ENCODE data around the gene KIF17. TPM values are rescaled to one million over a fixed set of nuclear protein-coding genes. Genes with fewer than 3 reads are reported as not detected.

KIF17 gene
- total and polyA plus RNA-seq, 4 donors, result 0.49 to 3.2 (median 2.6) TPM

DNA sequence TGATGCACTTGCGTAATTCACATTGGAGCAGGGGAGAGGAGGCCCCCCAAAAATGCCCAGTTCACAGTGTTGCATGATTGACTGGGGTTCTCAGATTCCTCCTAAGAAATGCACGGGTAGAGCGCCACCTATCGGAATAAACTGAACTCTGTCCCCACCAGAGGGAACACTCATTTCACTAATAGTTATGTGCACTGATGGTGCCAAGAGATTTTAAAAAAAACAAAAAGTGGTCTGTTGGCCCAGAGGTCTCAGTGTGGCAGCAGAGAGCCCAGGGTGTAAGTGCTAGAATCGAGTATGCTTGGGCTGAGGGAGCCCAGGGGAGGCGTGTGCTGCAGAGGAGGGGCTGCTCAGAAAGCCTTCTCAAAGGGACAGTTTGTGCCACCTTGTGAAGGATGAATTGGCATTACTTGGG lies 77.6 kb downstream of the KIF17 start:
- 28 to 30% methylated on average over 6 of the region's 6 CpGs for WGBS, 2 donors
- Histone ChIP-seq H3K4me1 (ENCODE audit: control insufficient read depth in 1 of 2, insufficient read depth in 2 of 2, low read length in 2 of 2) (no peaks in the 10 kb centered on the region), H3K27me3 (ENCODE audit: control insufficient read depth in 1 of 2, insufficient read depth in 2 of 2, low read length in 1 of 2) (no peaks in the 10 kb centered on the region), H3K4me3 (ENCODE audit: low read length in 2 of 2) (no peak overlapping the region), H3K9me3 (ENCODE audit: control insufficient read depth, low read length) (no peaks in the 10 kb centered on the region), H3K27ac (ENCODE audit: low read depth in 1 of 2, low read length in 2 of 2) (no peak overlapping the region), H3K36me3 (ENCODE audit: control insufficient read depth in 1 of 2, insufficient read depth in 2 of 2, low read length in 1 of 2) (peaks cover 0 to 13% of the 10 kb centered on the region in 2 donors)
- ATAC-seq (ENCODE audit: low FRiP score), result no peak
- DNase-seq, result no peak
- intact Hi-C loops (cut with DNase I), result no loop called here

DNA sequence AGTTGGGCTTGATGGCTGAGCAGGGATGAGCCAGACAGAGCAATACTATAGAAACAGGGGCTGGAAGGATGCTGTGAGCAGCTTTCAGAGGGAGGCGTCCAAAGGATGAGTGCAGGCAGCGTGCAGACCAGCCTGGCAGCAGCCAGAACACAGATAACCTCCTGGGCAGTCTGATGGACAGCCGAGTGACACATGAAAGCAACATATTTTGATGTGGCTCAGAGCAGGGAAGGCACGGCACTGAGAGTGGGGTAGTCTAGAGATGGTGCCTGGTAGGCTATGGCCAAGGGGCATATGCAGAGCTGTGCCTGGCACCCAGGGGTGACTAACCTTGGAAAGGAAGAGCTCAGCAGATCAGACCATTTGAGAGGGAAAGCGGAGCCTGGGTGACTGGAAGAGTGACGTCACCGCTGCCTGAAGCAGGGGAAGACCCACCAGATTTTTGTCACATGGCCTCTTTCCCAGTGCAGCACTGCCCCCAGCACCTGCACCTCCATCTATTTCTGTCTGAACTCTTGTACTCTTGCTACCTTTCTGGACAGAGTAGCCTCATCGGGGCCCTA lies 80.9 kb downstream of the KIF17 start:
- intact Hi-C loops (cut with DNase I), result loop anchor here in 1 of 2 donors (5.0 kb wide), 1 partner anchor 115 kb away; no protein-coding TSS in a partner anchor
- no peaks in the 10 kb centered on the region for H3K27me3 ChIP-seq (ENCODE audit: control insufficient read depth in 1 of 2, insufficient read depth in 2 of 2, low read length in 1 of 2)
- DNase-seq (no peak), ATAC-seq (ENCODE audit: low FRiP score) (no peak)
- H3K4me1 ChIP-seq (ENCODE audit: control insufficient read depth in 1 of 2, insufficient read depth in 2 of 2, low read length in 2 of 2), result peaks cover 0 to 6% of the 10 kb centered on the region in 2 donors
- H3K36me3 ChIP-seq (ENCODE audit: control insufficient read depth in 1 of 2, insufficient read depth in 2 of 2, low read length in 1 of 2), result peaks cover 0 to 5% of the 10 kb centered on the region in 2 donors
- no peaks in the 10 kb centered on the region for H3K9me3 ChIP-seq (ENCODE audit: control insufficient read depth, low read length)
- WGBS, 2 donors, result 87 to 88% methylated on average over 8 of the region's 8 CpGs
- no peak overlapping the region for H3K27ac ChIP-seq (ENCODE audit: low read depth in 1 of 2, low read length in 2 of 2)
- H3K4me3 ChIP-seq (ENCODE audit: low read length in 2 of 2), result no peak overlapping the region

DNA sequence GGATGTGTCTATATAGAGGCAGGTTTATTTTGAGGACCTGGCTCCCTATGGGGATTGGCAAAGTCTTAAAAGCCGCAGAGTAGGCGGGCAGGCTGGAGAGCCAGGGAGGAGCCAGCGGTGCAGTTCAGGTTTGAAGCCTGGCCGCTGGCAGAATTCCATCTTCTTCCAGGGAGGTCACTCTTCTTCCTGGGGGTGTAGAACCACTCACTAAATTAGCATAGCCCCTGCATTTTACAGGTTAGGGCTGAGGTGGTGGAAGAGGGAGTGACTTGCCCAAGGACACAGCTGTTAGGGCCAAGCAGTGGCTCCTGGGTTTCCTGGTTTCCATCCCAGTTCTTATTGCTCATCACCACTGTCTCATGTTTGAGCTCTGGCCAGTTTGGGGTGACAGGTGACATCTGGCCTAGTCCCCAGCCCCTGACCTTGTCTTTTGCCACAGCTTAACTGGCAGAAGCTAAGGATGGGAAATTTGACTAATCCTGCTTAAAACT lies 83.2 kb downstream of the KIF17 start:
- H3K27me3 ChIP-seq (ENCODE audit: control insufficient read depth in 1 of 2, insufficient read depth in 2 of 2, low read length in 1 of 2), result no peaks in the 10 kb centered on the region
- DNase-seq, result peak in 1 of 2 donors; percentile 53
- H3K27ac ChIP-seq (ENCODE audit: low read depth in 1 of 2, low read length in 2 of 2), result no peak overlapping the region
- WGBS, 2 donors, result 0 to 3% methylated on average over 4 of the region's 4 CpGs
- H3K4me3 ChIP-seq (ENCODE audit: low read length in 2 of 2), result peak overlapping the region; percentile 54 to 98
- H3K4me1 ChIP-seq (ENCODE audit: control insufficient read depth in 1 of 2, insufficient read depth in 2 of 2, low read length in 2 of 2), result peaks cover 0 to 6% of the 10 kb centered on the region in 2 donors
- intact Hi-C loops (cut with DNase I), result loop anchor here (1.0 to 5.0 kb wide), 4 partner anchors 26 to 112 kb away; partner anchors contain the start of gene DDOST (in 1 of the 2)
- H3K9me3 ChIP-seq (ENCODE audit: control insufficient read depth, low read length), result no peaks in the 10 kb centered on the region
- ATAC-seq (ENCODE audit: low FRiP score), result no peak
- H3K36me3 ChIP-seq (ENCODE audit: control insufficient read depth in 1 of 2, insufficient read depth in 2 of 2, low read length in 1 of 2), result peaks cover 0 to 4% of the 10 kb centered on the region in 2 donors

DNA sequence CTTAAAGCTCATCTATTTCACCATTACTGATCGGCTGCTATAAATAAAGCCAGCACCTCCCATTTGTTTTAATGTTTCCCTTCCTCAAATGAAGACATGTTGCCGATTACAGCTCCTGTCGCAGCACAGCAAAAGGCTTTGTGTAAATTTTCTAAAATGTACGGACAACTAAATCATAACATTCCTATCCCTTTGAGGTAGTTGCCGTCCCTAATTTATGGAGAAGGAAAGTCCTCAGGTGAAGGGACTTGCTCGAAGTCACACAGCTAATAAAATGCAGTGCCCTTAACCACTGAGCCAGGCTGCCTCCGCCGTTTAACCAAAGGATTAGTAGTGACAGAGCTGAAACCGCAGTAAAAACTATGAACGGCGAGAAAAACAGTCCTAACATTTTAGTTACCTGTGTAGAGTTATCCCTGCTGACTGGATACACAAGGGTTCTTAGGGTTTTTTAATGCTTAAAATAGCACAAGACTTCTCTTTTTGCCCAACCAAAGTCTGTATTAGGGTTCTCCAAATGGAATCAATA lies 83.7 kb downstream of the KIF17 start:
- peaks cover 0 to 2% of the 10 kb centered on the region in 2 donors for H3K36me3 ChIP-seq (ENCODE audit: control insufficient read depth in 1 of 2, insufficient read depth in 2 of 2, low read length in 1 of 2)
- H3K4me1 ChIP-seq (ENCODE audit: control insufficient read depth in 1 of 2, insufficient read depth in 2 of 2, low read length in 2 of 2), result peaks cover 0 to 6% of the 10 kb centered on the region in 2 donors
- no peaks in the 10 kb centered on the region for H3K9me3 ChIP-seq (ENCODE audit: control insufficient read depth, low read length)
- no peak for ATAC-seq (ENCODE audit: low FRiP score)
- intact Hi-C loops (cut with DNase I), result loop anchor here (1.0 to 5.0 kb wide), 3 partner anchors 27 to 112 kb away; partner anchors contain the start of gene DDOST (in 1 of the 2)
- DNase-seq, result no peak
- 1% methylated on average over 11 of the region's 11 CpGs for WGBS, 2 donors
- peak overlapping the region; percentile 54 to 98 for H3K4me3 ChIP-seq (ENCODE audit: low read length in 2 of 2)
- no peaks in the 10 kb centered on the region for H3K27me3 ChIP-seq (ENCODE audit: control insufficient read depth in 1 of 2, insufficient read depth in 2 of 2, low read length in 1 of 2)
- peak overlapping the region in 1 of 2 donors; percentile 84 for H3K27ac ChIP-seq (ENCODE audit: low read depth in 1 of 2, low read length in 2 of 2)

DNA sequence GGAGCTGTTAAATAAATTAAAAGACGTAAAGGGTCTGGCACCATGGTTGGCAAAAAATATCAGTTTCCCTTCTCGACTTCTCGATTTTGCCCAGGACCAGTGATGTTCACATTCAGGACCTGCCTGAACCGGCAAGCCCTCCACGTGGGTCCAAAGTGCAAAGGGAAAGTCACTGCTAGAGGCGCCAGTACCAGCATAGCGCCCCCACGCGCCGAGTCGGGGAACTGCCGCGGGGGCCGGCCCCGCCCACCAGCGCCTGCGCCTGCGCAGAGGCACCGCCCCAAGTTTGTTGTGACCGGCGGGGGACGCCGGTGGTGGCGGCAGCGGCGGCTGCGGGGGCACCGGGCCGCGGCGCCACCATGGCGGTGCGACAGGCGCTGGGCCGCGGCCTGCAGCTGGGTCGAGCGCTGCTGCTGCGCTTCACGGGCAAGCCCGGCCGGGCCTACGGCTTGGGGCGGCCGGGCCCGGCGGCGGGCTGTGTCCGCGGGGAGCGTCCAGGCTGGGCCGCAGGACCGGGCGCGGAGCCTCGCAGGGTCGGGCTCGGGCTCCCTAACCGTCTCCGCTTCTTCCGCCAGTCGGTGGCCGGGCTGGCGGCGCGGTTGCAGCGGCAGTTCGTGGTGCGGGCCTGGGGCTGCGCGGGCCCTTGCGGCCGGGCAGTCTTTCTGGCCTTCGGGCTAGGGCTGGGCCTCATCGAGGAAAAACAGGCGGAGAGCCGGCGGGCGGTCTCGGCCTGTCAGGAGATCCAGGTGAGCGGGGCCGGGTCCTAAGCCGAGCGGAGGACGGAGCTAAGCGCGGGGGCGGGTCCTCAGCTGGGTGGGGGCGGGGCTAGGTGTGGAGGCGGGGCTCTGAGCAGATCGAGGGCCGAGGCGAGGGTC lies 84.4 kb downstream of the KIF17 start, which contains the start of gene PINK1:
Gene PINK1, plus strand, starts transcription at position 269 of the 875 bp plus-strand sequence. Its CDS starts 91 bp downstream, at position 360.
- WGBS, 2 donors, result 0 to 1% methylated on average over 78 to 93 of the region's 93 CpGs
- peak within 1 kb of the TSS; percentile 54 to 98 for H3K4me3 ChIP-seq (ENCODE audit: low read length in 2 of 2)
- DNase-seq (peak; percentile 81 to 95), ATAC-seq (ENCODE audit: low FRiP score) (peak; percentile 90)
- H3K4me1 ChIP-seq (ENCODE audit: control insufficient read depth in 1 of 2, insufficient read depth in 2 of 2, low read length in 2 of 2), result peaks cover 0 to 6% of the 10 kb centered on the region in 2 donors
- peaks cover 0 to 2% of the 10 kb centered on the region in 2 donors for H3K36me3 ChIP-seq (ENCODE audit: control insufficient read depth in 1 of 2, insufficient read depth in 2 of 2, low read length in 1 of 2)
- peak within 1 kb of the TSS in 1 of 2 donors; percentile 84 for H3K27ac ChIP-seq (ENCODE audit: low read depth in 1 of 2, low read length in 2 of 2)
- intact Hi-C loops (cut with DNase I), result loop anchor here (1.0 to 5.0 kb wide), 3 partner anchors 27 to 111 kb away; partner anchors contain the start of gene DDOST (in 1 of the 2)
- no peaks in the 10 kb centered on the region for H3K27me3 ChIP-seq (ENCODE audit: control insufficient read depth in 1 of 2, insufficient read depth in 2 of 2, low read length in 1 of 2)
- H3K9me3 ChIP-seq (ENCODE audit: control insufficient read depth, low read length), result no peaks in the 10 kb centered on the region

DNA sequence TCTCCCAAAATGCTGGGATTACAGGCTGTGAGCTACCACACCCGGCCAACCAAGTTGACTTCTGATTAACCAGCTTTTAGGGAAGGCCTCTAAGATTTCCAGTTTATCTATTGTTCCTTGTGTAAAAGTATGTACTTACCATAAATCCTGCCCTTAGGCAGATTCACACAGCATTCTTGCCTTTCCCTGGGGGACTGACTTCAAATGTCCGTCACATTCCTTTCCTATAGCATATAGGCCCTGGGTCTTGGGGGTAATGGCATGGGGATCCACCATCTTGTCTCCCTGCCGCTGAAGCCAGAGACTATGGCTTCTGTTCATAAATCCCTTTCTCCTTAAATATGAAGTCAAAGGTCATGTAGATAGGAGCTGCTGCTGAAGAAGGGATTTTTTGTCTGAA lies 85.4 kb downstream of the KIF17 start:
- Histone ChIP-seq H3K4me3 (ENCODE audit: low read length in 2 of 2) (no peak overlapping the region), H3K9me3 (ENCODE audit: control insufficient read depth, low read length) (no peaks in the 10 kb centered on the region), H3K27me3 (ENCODE audit: control insufficient read depth in 1 of 2, insufficient read depth in 2 of 2, low read length in 1 of 2) (no peaks in the 10 kb centered on the region), H3K27ac (ENCODE audit: low read depth in 1 of 2, low read length in 2 of 2) (no peak overlapping the region), H3K36me3 (ENCODE audit: control insufficient read depth in 1 of 2, insufficient read depth in 2 of 2, low read length in 1 of 2) (no peaks in the 10 kb centered on the region), H3K4me1 (ENCODE audit: control insufficient read depth in 1 of 2, insufficient read depth in 2 of 2, low read length in 2 of 2) (peaks cover 0 to 6% of the 10 kb centered on the region in 2 donors)
- 78 to 82% methylated on average over 3 of the region's 3 CpGs for WGBS, 2 donors
- ATAC-seq (ENCODE audit: low FRiP score), result no peak
- DNase-seq, result no peak
- intact Hi-C loops (cut with DNase I), result loop anchor here in 1 of 2 donors (5.0 kb wide), 1 partner anchor 55 kb away; no protein-coding TSS in a partner anchor

DNA sequence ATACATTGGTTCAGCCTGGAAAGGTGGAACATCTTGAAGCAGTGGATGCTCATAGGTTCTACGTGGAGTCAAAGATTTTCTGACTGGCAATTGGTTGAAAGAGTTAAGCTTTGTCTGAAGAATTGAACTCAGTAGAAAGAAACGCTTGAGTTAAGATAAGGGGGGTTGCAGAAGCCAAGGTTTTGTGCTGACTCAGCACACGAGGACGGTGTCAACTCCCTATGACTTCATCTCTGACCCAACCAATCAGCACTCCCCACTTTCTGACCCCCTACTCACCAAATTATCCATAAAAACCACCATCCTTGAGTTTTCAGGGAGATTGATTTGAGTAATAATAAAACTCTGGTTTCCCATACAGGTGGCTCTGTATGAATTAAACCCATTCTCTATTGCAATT lies 87.1 kb downstream of the KIF17 start:
- no peaks in the 10 kb centered on the region for H3K9me3 ChIP-seq (ENCODE audit: control insufficient read depth, low read length)
- no peak overlapping the region for H3K27ac ChIP-seq (ENCODE audit: low read depth in 1 of 2, low read length in 2 of 2)
- H3K36me3 ChIP-seq (ENCODE audit: control insufficient read depth in 1 of 2, insufficient read depth in 2 of 2, low read length in 1 of 2), result no peaks in the 10 kb centered on the region
- DNase-seq (no peak), ATAC-seq (ENCODE audit: low FRiP score) (no peak)
- H3K4me3 ChIP-seq (ENCODE audit: low read length in 2 of 2), result no peak overlapping the region
- no peaks in the 10 kb centered on the region for H3K27me3 ChIP-seq (ENCODE audit: control insufficient read depth in 1 of 2, insufficient read depth in 2 of 2, low read length in 1 of 2)
- peaks cover 0 to 6% of the 10 kb centered on the region in 2 donors for H3K4me1 ChIP-seq (ENCODE audit: control insufficient read depth in 1 of 2, insufficient read depth in 2 of 2, low read length in 2 of 2)
- intact Hi-C loops (cut with DNase I), result loop anchor here in 1 of 2 donors (5.0 kb wide), 1 partner anchor 53 kb away; no protein-coding TSS in a partner anchor
- 10 to 14% methylated on average over 4 of the region's 4 CpGs for WGBS, 2 donors

DNA sequence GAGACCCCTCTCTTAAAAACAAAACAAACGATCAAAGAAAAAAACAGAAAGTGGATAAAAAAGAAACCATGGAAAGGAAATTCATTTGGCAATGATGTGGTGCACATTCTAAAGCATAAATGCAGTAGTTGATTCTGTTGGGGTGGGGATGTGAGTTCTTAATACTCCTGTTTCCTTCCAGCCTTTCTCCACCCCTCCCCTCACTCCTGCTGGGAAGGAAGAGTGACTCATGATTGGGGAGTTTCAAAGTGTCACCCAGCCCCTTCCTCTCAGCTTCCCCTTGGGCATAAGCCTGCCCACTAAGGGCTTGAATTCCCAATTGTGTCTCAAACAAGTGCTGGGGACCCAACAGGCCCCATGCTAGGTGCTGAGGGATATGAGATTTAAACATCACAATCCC lies 91.3 kb downstream of the KIF17 start:
- H3K4me1 ChIP-seq (ENCODE audit: control insufficient read depth in 1 of 2, insufficient read depth in 2 of 2, low read length in 2 of 2), result no peaks in the 10 kb centered on the region
- no peaks in the 10 kb centered on the region for H3K9me3 ChIP-seq (ENCODE audit: control insufficient read depth, low read length)
- no peaks in the 10 kb centered on the region for H3K36me3 ChIP-seq (ENCODE audit: control insufficient read depth in 1 of 2, insufficient read depth in 2 of 2, low read length in 1 of 2)
- intact Hi-C loops (cut with DNase I), result no loop called here
- WGBS, 2 donors, result 53 to 64% methylated on average over 1 of the region's 1 CpG
- DNase-seq, result no peak
- no peak overlapping the region for H3K4me3 ChIP-seq (ENCODE audit: low read length in 2 of 2)
- no peak overlapping the region for H3K27ac ChIP-seq (ENCODE audit: low read depth in 1 of 2, low read length in 2 of 2)
- no peak for ATAC-seq (ENCODE audit: low FRiP score)
- no peaks in the 10 kb centered on the region for H3K27me3 ChIP-seq (ENCODE audit: control insufficient read depth in 1 of 2, insufficient read depth in 2 of 2, low read length in 1 of 2)
